ENCODE data around the gene SV2B.

The SV2B gene

DNA sequence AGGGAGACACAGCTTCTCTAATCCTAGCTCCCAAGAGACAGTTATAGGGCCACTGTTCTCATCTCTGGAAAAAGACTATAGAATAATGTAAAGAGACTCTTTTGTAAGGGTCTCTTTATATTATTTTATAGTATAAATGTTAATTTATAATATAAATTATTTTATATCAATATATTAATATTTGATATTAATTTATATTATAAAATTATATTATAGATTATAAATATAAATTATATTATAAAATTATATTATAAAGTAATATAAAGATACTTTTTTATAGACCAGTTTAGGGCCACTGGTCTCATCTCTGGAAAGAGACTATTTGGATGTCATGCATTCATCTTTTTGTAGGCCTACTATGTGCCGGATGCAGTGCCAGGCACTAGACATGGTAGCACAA, 53.9 kb downstream of the SV2B start:
- Mint-ChIP-seq H3K27me3 (peaks cover 78 to 92% of the 10 kb centered on the region in 2 donors), H3K9me3 (no peaks in the 10 kb centered on the region), H3K36me3 (ENCODE audit: insufficient read depth) (no peaks in the 10 kb centered on the region)

GRCh38 chr15:91156175-91156726, 56.2 kb downstream of the SV2B start:
- Mint-ChIP-seq H3K9me3 (no peaks in the 10 kb centered on the region), H3K27ac (no peak overlapping the region), H3K36me3 (ENCODE audit: insufficient read depth) (no peaks in the 10 kb centered on the region), H3K4me1 (ENCODE audit: low read depth in 2 of 2) (peaks cover 0 to 1% of the 10 kb centered on the region in 2 donors), H3K4me3 (no peak overlapping the region), H3K27me3 (peaks cover 60 to 74% of the 10 kb centered on the region in 2 donors)
- ATAC-seq (replicated peaks): no peak
- no peak for DNase-seq

More for the DNA sequence above, 53.9 kb downstream of the SV2B start:
- peaks cover 0 to 1% of the 10 kb centered on the region in 2 donors for H3K4me1 Mint-ChIP-seq (ENCODE audit: low read depth in 2 of 2)
- H3K27ac Mint-ChIP-seq: no peak overlapping the region
- no peak for DNase-seq
- ATAC-seq (replicated peaks): no peak
- no peak overlapping the region for H3K4me3 Mint-ChIP-seq

GRCh38 chr15:91158415-91159394, 58.6 kb downstream of the SV2B start:
- peaks cover 52 to 71% of the 10 kb centered on the region in 2 donors for H3K27me3 Mint-ChIP-seq
- no peak for ATAC-seq (replicated peaks)

GRCh38 chr15:91165850-91166249, 65.8 kb downstream of the SV2B start:
- DNase-seq (no peak), ATAC-seq (replicated peaks) (no peak)
- Mint-ChIP-seq H3K9me3 (peaks cover 0 to 6% of the 10 kb centered on the region in 2 donors), H3K4me3 (no peak overlapping the region), H3K36me3 (ENCODE audit: insufficient read depth) (no peaks in the 10 kb centered on the region), H3K27ac (no peak overlapping the region), H3K27me3 (peaks cover 19 to 24% of the 10 kb centered on the region in 2 donors), H3K4me1 (ENCODE audit: low read depth in 2 of 2) (no peaks in the 10 kb centered on the region)

More at GRCh38 chr15:91158415-91159394, 58.6 kb downstream of the SV2B start:
- Mint-ChIP-seq H3K36me3 (ENCODE audit: insufficient read depth) (no peaks in the 10 kb centered on the region), H3K27ac (no peak overlapping the region), H3K4me1 (ENCODE audit: low read depth in 2 of 2) (no peaks in the 10 kb centered on the region), H3K9me3 (no peaks in the 10 kb centered on the region), H3K4me3 (no peak overlapping the region)
- no peak for DNase-seq

GRCh38 chr15:91168457-91168856, 68.4 kb downstream of the SV2B start:
- Mint-ChIP-seq H3K27ac (no peak overlapping the region), H3K4me1 (ENCODE audit: low read depth in 2 of 2) (no peaks in the 10 kb centered on the region), H3K36me3 (ENCODE audit: insufficient read depth) (no peaks in the 10 kb centered on the region), H3K9me3 (peaks cover 0 to 6% of the 10 kb centered on the region in 2 donors), H3K27me3 (peaks cover 36 to 39% of the 10 kb centered on the region in 2 donors), H3K4me3 (no peak overlapping the region)
- no peak for DNase-seq
- ATAC-seq (replicated peaks): no peak

DNA sequence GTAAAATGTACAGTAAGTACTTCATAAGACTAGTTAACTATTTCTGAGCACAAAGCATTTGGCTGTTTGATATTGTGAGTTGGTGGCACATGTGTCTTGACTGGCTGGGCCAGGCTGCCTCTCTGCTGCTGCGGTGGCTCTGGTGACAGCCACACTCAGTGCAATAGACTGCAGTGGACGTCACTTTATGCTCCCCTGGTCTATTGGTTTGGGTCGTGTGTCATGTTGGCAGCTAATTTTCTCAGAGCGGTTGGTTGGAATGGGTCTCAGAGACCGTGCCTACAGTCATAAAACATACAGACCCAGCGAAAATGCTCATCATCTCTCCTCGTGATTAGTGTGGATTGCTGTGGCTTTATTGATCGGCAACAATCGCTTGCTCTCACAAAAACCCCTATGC, 71.3 kb downstream of the SV2B start:
- no peaks in the 10 kb centered on the region for H3K36me3 Mint-ChIP-seq (ENCODE audit: insufficient read depth)
- no peaks in the 10 kb centered on the region for H3K4me1 Mint-ChIP-seq (ENCODE audit: low read depth in 2 of 2)
- peaks cover 0 to 4% of the 10 kb centered on the region in 2 donors for H3K9me3 Mint-ChIP-seq
- DNase-seq: no peak
- no peak overlapping the region for H3K27ac Mint-ChIP-seq
- peaks cover 41 to 53% of the 10 kb centered on the region in 2 donors for H3K27me3 Mint-ChIP-seq
- ATAC-seq (replicated peaks): no peak
- no peak overlapping the region for H3K4me3 Mint-ChIP-seq

DNA sequence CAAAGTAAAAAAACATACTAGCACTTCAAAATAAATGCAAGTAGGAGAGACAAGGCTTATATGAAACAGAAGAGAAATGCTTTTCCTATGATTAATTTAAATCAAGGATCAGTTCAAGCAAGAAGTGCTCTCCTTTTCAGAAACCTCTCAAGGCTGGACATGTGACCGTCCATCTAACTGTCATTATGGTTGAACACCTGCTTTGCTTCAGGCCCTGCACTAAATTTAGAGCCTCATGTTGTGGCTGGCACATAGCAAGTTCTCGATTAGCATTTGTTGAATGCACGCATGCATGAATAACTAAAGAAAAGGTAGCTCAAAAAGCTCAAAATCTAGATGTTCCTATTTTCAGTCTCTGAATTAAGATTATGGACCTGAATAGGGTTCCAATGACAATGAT, 82.0 kb downstream of the SV2B start:
- Mint-ChIP-seq H3K9me3 (no peaks in the 10 kb centered on the region), H3K36me3 (ENCODE audit: insufficient read depth) (no peaks in the 10 kb centered on the region), H3K4me3 (no peak overlapping the region), H3K27me3 (peaks cover 60 to 79% of the 10 kb centered on the region in 2 donors), H3K4me1 (ENCODE audit: low read depth in 2 of 2) (no peaks in the 10 kb centered on the region), H3K27ac (no peak overlapping the region)
- ATAC-seq (replicated peaks) (no peak), DNase-seq (no peak)

- Mint-ChIP-seq H3K27ac (no peak overlapping the region), H3K36me3 (ENCODE audit: insufficient read depth) (no peaks in the 10 kb centered on the region), H3K9me3 (no peaks in the 10 kb centered on the region), H3K27me3 (peaks cover 55 to 75% of the 10 kb centered on the region in 2 donors), H3K4me3 (no peak overlapping the region), H3K4me1 (ENCODE audit: low read depth in 2 of 2) (no peaks in the 10 kb centered on the region)
- DNase-seq: no peak
- ATAC-seq (replicated peaks): no peak
Observed at GRCh38 chr15:91183596-91183995, 83.5 kb downstream of the SV2B start.

DNA sequence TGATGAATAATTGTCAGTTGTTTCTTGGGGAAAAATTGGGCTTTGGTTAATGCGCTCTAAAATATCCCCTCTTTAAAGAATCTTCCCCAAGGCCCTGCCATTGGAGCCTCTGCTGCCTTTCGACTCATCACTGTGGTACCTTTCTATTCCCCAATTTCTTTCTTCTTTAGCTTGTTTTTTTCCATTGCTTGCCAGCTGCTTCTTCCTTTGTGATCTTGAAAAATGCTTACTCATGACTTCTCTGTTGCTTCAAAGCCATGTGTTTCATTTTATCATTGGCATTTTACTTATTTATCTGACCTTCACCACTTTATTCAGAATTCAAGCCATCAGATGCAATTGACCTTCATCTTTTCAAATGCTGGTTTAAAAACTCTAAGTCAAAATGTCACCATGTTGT, 84.4 kb downstream of the SV2B start:
- H3K36me3 Mint-ChIP-seq (ENCODE audit: insufficient read depth): no peaks in the 10 kb centered on the region
- H3K9me3 Mint-ChIP-seq: no peaks in the 10 kb centered on the region
- DNase-seq (no peak), ATAC-seq (replicated peaks) (no peak)
- no peaks in the 10 kb centered on the region for H3K4me1 Mint-ChIP-seq (ENCODE audit: low read depth in 2 of 2)
- no peak overlapping the region for H3K4me3 Mint-ChIP-seq
- no peak overlapping the region for H3K27ac Mint-ChIP-seq
- H3K27me3 Mint-ChIP-seq: peaks cover 54 to 73% of the 10 kb centered on the region in 2 donors

DNA sequence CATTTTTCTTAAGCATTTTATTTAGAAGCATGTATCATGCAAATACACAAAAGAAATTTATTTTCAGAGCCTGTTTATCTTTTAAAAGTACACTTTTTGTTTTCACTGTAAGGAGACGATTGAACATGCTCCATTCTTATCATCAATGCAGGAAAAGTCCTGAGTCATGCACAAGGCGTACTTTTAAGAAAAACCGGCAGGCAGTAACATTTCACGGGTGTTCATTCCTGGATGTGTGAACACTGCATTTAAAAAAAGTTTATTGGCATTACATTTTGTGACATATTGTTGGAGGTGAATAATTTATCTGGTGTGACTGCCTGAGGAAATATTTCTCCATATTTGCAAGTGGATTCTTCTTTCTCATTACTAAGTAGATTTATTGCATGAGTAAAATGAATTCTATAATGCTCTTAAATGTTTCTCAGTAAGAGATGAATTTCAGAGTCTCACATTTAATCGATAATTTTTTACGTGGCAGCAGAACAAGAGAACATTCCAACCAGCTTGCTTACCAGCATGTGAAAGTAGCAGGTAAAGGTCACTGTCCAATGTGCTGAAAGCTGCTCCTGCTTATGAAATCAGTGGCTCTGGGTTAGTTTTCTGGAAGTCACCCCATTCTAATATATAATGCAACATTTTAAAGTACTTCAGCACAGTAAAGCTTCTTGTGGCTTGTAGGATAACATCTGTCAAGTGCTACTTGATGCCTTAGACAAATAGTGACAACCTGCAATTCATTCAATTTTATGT, 87.0 kb downstream of the SV2B start:
- Mint-ChIP-seq H3K4me1 (ENCODE audit: low read depth in 2 of 2) (no peaks in the 10 kb centered on the region), H3K36me3 (ENCODE audit: insufficient read depth) (no peaks in the 10 kb centered on the region), H3K4me3 (no peak overlapping the region), H3K27ac (no peak overlapping the region), H3K9me3 (no peaks in the 10 kb centered on the region), H3K27me3 (peaks cover 57 to 69% of the 10 kb centered on the region in 2 donors)
- ATAC-seq (replicated peaks): no peak
- no peak for DNase-seq

- H3K27ac Mint-ChIP-seq: no peak overlapping the region
Observed at GRCh38 chr15:91192285-91192684, 92.2 kb downstream of the SV2B start.

GRCh38 chr15:91192690-91193377, 92.8 kb downstream of the SV2B start:
- Mint-ChIP-seq H3K4me3 (no peak overlapping the region), H3K27ac (no peak overlapping the region), H3K27me3 (peaks cover 60 to 72% of the 10 kb centered on the region in 2 donors), H3K4me1 (ENCODE audit: low read depth in 2 of 2) (no peaks in the 10 kb centered on the region), H3K9me3 (no peaks in the 10 kb centered on the region), H3K36me3 (ENCODE audit: insufficient read depth) (no peaks in the 10 kb centered on the region)
- ATAC-seq (replicated peaks) (no peak), DNase-seq (no peak)

More at GRCh38 chr15:91192285-91192684, 92.2 kb downstream of the SV2B start:
- H3K4me1 Mint-ChIP-seq (ENCODE audit: low read depth in 2 of 2): no peaks in the 10 kb centered on the region
- H3K27me3 Mint-ChIP-seq: peaks cover 60 to 72% of the 10 kb centered on the region in 2 donors
- H3K4me3 Mint-ChIP-seq: no peak overlapping the region
- no peaks in the 10 kb centered on the region for H3K36me3 Mint-ChIP-seq (ENCODE audit: insufficient read depth)
- ATAC-seq (replicated peaks): no peak
- no peaks in the 10 kb centered on the region for H3K9me3 Mint-ChIP-seq
- no peak for DNase-seq

GRCh38 chr15:91193378-91193720, 93.3 kb downstream of the SV2B start:
- peaks cover 60 to 72% of the 10 kb centered on the region in 2 donors for H3K27me3 Mint-ChIP-seq
- H3K9me3 Mint-ChIP-seq: no peaks in the 10 kb centered on the region
- no peaks in the 10 kb centered on the region for H3K36me3 Mint-ChIP-seq (ENCODE audit: insufficient read depth)

More at GRCh38 chr15:91193378-91193720, 93.3 kb downstream of the SV2B start:
- ATAC-seq (replicated peaks) (no peak), DNase-seq (no peak)
- Mint-ChIP-seq H3K4me1 (ENCODE audit: low read depth in 2 of 2) (no peaks in the 10 kb centered on the region), H3K27ac (no peak overlapping the region), H3K4me3 (no peak overlapping the region)

Measured in effector memory CD8-positive, alpha-beta T cell (primary cell).